MCF 10A (cell line): ENCODE data around the gene SLC44A5. TPM values are rescaled to one million over a fixed set of nuclear protein-coding genes. Genes with fewer than 3 reads are reported as not detected.

ENCODE experiments used
- BruUV-seq: library from RNA; stranded (reverse); fragments of 400-500 nt; replicated peaks from 2 replicates; lab custom pipeline; 2021; lab: Mats Ljungman, UMichigan
- CTCF ChIA-PET: fragments of 300-600 bp; sonication (Branson Sonifier 250); formaldehyde crosslinking; extraction: SDS; loops from one replicate; lab custom pipeline; 2021; ENCODE audit warnings: antibody characterized with exemption, inconsistent platforms; lab: Yijun Ruan, JAX
- POLR2A ChIA-PET: fragments of 300-600, 350-650 bp; sonication (Branson Sonifier 250); formaldehyde crosslinking; extraction: SDS; loops from one replicate; lab custom pipeline; 2020; ENCODE audit warnings: antibody characterized with exemption, inconsistent platforms; lab: Yijun Ruan, JAX
- DNase-seq: peaks from one replicate; pipeline ENCODE4 v3.0.0-alpha.2; 2018; ENCODE audit not compliant: unreplicated experiment
- H3K27ac Mint-ChIP-seq: one replicate; pipeline ENCODE4 v1.8.0; 2022; ENCODE audit warnings: mild to moderate bottlenecking, low read depth, mixed read lengths; ENCODE audit not compliant: unreplicated experiment
- H3K27me3 Mint-ChIP-seq: one replicate; pipeline ENCODE4 v1.8.0; 2022; ENCODE audit warnings: mixed read lengths; ENCODE audit not compliant: insufficient read depth, unreplicated experiment
- H3K36me3 Mint-ChIP-seq: one replicate; pipeline ENCODE4 v1.8.0; 2022; ENCODE audit warnings: mild to moderate bottlenecking, moderate library complexity, mixed read lengths; ENCODE audit not compliant: insufficient read depth, unreplicated experiment
- H3K4me1 Mint-ChIP-seq: one replicate; pipeline ENCODE4 v1.8.0; 2022; ENCODE audit warnings: mixed read lengths; ENCODE audit not compliant: insufficient read depth, unreplicated experiment
- H3K4me3 Mint-ChIP-seq: one replicate; pipeline ENCODE4 v1.8.0; 2022; ENCODE audit warnings: mild to moderate bottlenecking, moderate library complexity, mixed read lengths; ENCODE audit not compliant: unreplicated experiment
- H3K9me3 Mint-ChIP-seq: one replicate; pipeline ENCODE4 v1.8.0; 2022; ENCODE audit warnings: mixed read lengths; ENCODE audit not compliant: unreplicated experiment
- CTCF ChIP-seq: fragments of 200-600 bp; IDR thresholded peaks from one replicate; pipeline ENCODE4 v1.8.0; 2022; ENCODE audit warnings: antibody characterized with exemption, mild to moderate bottlenecking; ENCODE audit not compliant: unreplicated experiment
- intact Hi-C: fragments of 100-400 bp; cut with micrococcal nuclease; formaldehyde crosslinking; loops from 2 replicates; pipeline ENCODE4 v1.14.1; 2022
- total RNA-seq: library from RNA; stranded (reverse); gene quantifications from 2 replicates; pipeline ENCODE4 v1.2.3, GENCODE V29; 2022

Gene SLC44A5
- total RNA-seq, 1 experiment from 2014 or later, result 14.3 TPM

DNA sequence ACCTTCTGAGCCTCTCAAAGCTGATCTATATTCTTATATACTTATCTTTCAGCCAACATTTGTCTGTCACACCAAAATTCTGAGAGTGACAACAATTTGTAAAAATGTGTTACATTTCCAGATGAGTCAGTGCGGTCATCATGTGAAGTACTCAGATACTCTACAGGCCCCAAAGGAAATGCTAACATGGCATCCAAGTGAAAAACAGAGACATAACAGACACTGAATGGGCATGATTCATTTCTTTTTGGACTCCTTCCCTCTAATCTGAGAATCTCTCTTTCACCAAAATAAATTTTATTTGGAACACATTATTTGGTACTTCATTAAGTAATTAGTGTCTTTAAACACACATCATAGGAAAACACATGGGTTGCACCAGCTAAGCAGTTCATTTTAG, 96.6 kb downstream of the SLC44A5 start:
- peaks cover 11% of the 10 kb centered on the region for H3K27me3 Mint-ChIP-seq
- ChIA-PET CTCF (interaction anchor here (0.7 kb wide), 1 partner anchor 66 kb away, joined by 3 read pairs; no protein-coding TSS in a partner anchor), POLR2A (no interaction called here)
- no peak for TF ChIP-seq CTCF
- no peak overlapping the region for H3K27ac Mint-ChIP-seq
- H3K36me3 Mint-ChIP-seq, result no peaks in the 10 kb centered on the region
- no TSS peak for BruUV-seq
- intact Hi-C loops, result no loop called here
- no peaks in the 10 kb centered on the region for H3K9me3 Mint-ChIP-seq
- no peak overlapping the region for H3K4me3 Mint-ChIP-seq
- H3K4me1 Mint-ChIP-seq, result peaks cover 5% of the 10 kb centered on the region
- peak; percentile 22 for DNase-seq

DNA sequence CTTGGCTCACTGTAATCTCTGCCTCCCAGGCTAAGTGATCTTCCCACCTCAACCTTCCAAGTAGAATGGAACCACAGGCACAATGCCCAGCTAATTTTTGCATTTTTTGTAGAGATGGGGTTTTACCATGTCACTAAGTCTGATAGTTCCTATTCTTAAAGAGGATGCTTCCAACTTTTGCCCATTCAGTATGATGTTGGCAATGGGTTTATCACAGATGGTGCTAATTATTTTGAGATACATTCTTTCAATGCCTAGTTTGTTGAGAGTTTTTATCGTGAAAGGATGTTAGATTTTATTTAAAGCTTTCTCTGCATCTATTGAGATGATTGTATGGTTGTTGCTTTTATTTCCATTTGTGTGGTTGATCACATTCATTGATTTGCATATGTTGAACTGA, 103.9 kb downstream of the SLC44A5 start:
- no peak for TF ChIP-seq CTCF
- BruUV-seq, result no TSS peak
- Mint-ChIP-seq H3K4me3 (no peak overlapping the region), H3K27me3 (no peaks in the 10 kb centered on the region), H3K27ac (no peak overlapping the region), H3K9me3 (no peaks in the 10 kb centered on the region), H3K36me3 (no peaks in the 10 kb centered on the region), H3K4me1 (no peaks in the 10 kb centered on the region)
- CTCF ChIA-PET, result no interaction called here
- POLR2A ChIA-PET, result no interaction called here
- intact Hi-C loops, result no loop called here
- no peak for DNase-seq

DNA sequence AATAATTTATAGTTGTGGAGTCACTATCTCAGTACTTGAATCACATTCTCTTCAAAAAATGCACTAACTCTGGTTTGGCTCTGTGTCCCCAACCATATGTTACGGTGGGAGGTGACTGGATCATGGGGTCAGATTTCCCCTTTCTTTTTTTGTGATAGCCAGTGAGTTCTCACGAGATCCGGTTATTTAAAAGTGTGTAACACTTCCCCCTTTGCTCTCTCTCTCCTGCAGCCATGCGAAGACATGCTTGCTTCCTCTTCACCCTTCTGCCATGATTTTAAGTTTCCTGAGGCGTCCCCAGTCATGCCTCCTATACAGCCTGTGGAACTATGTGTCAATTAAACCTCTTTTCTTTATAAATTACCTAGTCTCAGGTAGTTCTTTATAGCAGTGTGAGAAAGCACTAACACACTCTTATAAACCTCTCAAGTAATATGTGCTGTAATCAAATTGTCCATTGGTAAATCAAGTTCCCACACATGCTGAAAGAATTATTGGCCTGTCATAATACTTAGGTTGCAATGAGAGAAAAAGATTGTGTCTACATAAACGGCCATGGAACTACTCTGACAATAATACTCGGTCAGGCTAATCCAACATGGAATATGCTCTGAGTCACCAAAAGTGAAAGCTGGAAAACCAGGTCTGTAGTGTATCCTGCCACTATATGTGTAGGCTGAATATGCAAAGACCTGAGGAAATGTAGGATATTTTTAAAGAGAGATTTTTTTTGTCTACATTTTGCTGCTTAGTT, 107.5 kb downstream of the SLC44A5 start:
- Mint-ChIP-seq H3K36me3 (no peaks in the 10 kb centered on the region), H3K9me3 (no peaks in the 10 kb centered on the region), H3K27me3 (no peaks in the 10 kb centered on the region), H3K4me3 (no peak overlapping the region), H3K27ac (no peak overlapping the region), H3K4me1 (no peaks in the 10 kb centered on the region)
- intact Hi-C loops, result no loop called here
- BruUV-seq, result no TSS peak
- no peak for TF ChIP-seq CTCF
- CTCF ChIA-PET, result no interaction called here
- POLR2A ChIA-PET, result no interaction called here
- DNase-seq, result no peak

GRCh38 chr1:75502776-75503175, 108.1 kb downstream of the SLC44A5 start:
- no peak overlapping the region for H3K4me3 Mint-ChIP-seq
- H3K4me1 Mint-ChIP-seq, result no peaks in the 10 kb centered on the region
- TF ChIP-seq CTCF, result no peak
- intact Hi-C loops, result no loop called here
- H3K36me3 Mint-ChIP-seq, result no peaks in the 10 kb centered on the region
- CTCF ChIA-PET, result no interaction called here
- BruUV-seq, result no TSS peak
- H3K27ac Mint-ChIP-seq, result no peak overlapping the region
- POLR2A ChIA-PET, result no interaction called here
- no peaks in the 10 kb centered on the region for H3K27me3 Mint-ChIP-seq
- no peaks in the 10 kb centered on the region for H3K9me3 Mint-ChIP-seq
- peak; percentile 38 for DNase-seq
